HTERT RPE-1 (cell line): Measurements from ENCODE around the gene TCF3.
"Not testable (repeated sequence)": the region's sequence is repeated elsewhere in the genome, so short reads cannot be mapped to it uniquely, and the experiment has no call there.

Source experiments
- in situ Hi-C: fragments of 300-500 bp; cut with MboI; formaldehyde crosslinking; loops from 4 replicates; pipeline ENCODE4 v1.14.3; 2020; ENCODE audit warnings: low sequenced_read_pairs

TCF3 gene

DNA sequence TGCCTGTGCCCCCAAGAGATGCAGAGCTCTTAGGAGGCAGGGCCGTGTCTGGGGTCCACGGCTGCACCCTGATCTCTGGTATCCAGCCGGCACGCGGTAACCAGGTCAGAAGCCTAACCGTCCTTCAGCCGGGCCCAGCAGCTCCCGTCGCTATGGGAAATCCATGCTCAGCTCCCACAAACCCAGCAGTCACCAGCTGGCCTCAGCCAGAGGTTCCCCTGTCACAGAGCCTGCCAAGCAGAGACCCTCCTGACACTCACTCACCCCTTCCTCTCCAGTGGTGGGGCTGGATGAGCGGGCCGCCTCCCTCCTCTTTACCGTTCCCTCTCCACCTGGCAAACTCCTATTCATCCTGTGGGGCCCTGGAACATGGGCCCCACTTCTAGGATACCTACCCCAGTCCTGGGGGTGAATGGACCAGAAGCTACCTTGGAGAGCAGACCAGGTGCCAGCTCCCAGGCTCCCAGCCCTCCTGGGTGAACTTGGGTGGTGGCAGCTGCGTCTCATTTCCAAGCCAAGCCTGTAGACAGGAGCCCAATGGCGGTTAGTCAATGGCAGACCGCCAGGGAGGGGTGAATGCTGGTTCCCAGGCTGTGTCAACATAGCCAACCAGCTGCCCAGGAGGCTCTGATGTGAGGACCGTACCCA lies 21.4 kb upstream of the TCF3 start:
- in situ Hi-C loops: no loop called here

DNA sequence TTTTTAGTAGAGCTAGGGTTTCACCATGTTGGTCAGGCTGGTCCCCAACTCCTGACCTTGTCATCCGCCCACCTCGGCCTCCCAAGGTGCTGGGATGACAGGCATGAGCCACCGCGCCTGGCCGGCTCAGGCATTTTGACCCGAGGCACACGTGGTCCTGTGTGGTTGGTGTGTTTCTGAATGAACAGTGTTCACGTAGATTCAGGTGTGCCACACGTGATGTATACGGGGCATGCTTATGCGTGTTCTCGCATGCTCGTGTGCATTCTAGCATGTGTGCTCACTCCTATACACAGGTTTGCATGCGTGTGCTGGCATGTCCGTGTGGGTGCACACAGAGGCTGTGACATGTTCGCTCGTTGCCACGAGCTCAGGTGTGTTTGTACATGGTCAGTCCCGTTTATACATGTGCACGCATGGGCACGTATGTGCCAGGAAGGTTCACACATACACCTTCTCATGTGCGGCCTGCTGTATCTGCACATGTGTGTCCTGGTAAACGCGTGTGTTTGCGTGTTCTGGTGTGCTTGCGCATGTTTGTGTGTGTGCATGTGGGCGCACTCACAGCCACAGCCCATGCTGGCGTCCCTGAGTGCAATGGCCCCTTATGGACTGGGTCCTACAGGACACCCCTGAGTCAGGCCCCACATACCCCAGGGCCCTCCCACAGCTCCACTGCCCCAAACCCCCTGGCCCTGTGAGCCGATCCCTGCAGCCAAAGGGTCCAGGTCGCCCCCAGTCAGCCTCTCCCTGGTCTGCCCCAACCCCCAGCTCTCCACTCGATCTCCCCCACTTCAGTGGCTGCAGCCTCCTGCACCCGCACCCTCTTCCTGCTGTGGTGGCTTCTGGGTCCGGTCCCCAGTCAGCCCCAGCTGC lies 20.6 kb upstream of the TCF3 start:
- in situ Hi-C loops: no loop called here

DNA sequence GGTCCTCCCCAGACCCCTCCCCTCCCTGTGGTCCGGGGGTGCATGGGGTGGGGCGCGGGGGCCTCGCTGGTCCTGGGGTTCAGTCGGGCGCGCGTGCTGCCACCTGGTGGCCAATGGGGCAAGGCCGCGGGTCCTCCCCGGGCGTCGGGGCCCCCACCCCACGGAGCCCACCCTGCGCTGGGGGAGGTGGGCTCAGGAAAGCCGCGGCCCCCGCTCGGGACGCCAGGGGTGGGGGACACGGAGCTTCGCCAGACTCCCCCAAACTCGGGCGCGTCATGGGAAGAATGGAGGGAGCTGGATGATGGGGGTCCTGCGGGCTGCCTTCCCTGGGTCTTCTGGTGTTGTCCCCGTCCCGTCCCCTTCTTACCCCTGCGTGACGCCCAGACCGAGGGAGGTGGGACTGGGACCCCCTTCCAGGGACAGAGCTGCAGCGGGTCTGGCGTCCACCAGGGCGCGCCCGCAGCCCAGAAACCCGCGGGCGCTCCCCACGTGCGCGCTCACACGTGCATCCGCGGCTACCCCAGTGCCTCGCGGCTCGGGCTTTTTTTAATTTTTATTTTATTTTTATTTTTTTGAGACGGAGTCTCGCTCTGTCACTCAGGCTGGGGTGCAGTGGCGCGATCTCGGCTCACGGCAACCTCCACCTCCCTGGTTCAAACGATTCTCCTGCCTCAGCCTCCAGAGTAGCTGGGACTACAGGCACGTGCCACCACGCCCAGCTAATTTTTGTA lies 19.8 kb upstream of the TCF3 start:
- in situ Hi-C loops: no loop called here

DNA sequence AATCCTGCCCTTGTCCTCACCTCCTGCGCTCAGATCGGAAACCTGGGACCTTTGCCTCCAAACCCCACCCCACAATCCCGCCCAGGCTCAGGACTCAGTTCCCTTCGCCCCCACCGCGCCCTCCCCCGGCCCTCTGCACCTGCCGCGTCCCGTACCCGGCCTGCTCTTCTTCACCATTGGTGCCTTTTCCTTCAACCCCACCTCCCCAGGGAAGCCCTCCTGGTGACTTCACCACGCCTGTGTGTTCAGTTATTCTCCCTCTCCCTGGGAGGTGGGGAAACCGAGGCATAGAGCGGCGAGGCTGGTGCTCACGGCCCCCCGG lies 19.3 kb upstream of the TCF3 start:
- in situ Hi-C loops: no loop called here

DNA sequence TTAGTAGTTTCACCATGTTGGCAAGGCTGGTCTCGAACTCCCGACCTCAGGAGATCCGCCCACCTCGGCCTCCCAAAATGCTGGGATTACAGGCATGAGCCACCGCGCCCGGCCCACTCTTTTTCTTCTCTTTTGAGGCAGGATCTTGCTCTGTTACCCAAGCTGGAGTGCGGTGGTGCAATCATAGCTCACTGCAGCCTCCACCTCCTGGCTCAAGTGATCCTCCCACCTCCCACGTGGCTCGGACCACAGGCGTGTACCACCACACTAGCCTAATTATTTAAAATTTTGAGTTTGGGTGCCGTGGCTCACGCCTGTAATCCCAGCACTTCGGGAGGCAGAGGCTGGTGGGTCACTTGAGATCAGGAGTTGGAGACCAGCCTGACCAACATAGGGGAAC lies 18.3 kb upstream of the TCF3 start:
- in situ Hi-C loops: not testable (repeated sequence)

DNA sequence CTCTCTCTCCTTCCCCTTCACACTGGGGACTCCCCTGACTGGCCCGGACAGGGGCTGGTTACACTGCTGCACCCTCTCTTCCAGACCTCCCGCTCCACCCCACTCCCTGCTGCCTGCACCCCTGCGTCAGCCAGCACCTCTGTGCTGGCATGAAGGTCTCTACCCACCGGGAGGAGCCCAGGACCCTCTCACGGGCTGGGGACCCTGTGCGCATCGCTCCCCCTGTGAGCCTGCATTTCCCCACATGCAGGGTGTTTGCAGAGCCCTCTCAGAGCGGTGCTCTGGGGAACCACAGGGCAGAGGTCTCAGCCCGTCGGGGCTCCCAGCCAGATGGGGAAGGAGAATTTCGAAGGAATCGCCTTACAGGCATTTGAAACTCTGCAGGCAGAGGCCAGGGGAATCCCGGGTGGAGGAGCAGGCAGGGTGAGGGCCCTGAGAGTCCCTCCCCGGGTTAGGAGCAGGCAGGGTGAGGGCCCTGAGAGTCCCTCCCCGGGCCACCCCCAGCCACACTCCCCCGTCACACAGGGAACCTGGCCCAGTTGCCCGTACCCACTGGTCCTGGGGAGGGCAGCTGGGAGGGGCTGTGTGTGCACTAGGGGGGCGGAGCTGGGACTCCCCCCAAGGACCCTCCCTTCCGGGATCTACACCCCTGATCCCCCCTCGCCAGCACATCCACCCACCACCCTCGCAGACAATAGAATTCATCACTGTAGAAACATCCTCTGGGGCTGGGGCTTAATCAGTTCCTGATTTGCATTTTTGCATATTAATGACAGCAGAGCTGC lies 16.3 kb upstream of the TCF3 start:
- in situ Hi-C loops: no loop called here

DNA sequence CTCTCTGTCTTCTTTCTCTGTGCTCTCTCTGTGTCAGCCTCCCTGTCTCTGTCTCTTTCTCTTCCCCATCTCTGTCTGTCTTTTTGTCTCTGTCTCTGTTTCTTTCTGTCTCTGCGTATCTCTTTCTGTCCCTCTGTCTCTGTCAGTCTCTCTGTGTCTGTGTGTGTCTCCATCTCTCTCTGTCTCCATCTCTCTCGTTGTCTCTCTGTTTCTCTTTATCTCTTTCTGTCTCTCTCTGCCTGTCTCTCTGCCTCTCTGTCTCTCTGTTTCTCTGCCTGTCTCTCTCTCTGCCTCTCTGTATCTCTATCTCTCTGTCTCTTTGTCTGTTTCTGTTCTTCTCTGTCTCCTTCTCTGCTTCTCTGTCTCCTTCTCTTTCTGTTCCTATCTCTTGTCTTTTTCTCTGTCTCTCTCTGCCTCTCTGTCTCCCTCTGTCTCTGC lies 15.7 kb upstream of the TCF3 start:
- in situ Hi-C loops: no loop called here

DNA sequence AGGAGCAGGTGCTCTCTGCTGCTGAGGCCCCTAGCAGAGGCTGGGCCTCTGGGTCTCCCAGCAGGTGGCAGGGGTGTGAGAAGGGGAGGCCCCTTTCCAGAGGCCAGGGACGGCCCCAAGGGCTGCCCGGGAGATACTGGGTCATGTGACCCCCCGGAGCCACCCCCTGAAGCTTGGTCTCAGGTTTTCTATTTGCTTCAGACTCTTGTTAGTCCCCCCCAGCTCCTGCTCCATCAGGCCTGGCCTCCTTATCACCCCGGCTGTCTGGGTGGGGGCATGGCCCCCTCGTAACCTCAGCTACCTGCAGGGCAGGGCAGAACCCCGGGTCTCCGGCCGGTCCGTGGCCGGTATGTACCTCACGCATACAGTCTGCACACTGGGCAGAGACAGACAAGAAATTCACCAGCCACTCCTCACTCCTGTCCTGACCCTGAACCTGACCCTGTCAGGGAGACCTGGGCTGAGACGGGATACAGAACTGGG lies 13.2 kb upstream of the TCF3 start:
- in situ Hi-C loops: no loop called here

DNA sequence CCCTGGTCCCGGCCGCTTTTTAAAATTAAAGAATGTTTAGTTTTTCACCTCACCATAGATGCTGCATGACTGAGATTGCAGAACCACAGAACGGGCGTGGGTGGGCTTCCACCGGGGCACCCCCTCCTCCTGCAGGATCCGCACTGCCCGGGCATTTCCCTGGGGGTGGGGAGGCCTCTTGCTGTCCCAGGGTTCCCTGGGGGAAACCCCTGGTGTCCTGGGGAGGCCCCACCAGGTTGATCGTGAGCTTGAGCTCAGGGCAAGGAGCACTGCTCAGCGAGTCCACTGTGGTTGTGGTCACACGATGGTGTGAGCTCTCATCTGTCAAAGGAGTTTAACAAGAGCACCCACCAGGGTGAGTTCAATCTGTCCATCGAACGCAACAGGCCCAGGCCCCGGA lies 11.4 kb upstream of the TCF3 start:
- in situ Hi-C loops: no loop called here

DNA sequence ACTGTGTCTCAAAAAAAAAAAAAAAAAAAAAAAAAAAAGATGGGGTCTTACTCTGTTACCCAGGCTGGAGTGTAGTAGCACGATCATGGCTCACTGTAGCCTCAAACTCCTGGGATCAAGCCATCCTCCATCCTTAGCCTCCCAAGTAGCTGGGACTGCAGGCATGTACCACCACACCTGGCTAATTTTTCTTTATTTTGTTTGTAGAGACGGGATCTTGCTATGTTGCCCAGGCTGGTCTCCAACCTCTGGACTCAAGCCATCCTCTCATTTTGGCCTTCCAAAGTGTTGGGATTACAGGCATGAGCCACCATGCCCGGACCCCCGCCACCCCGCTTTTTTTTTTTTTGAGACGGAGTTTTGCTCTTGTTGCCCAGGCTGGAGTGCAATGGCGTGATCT lies 10.8 kb upstream of the TCF3 start:
- in situ Hi-C loops: not testable (repeated sequence)

DNA sequence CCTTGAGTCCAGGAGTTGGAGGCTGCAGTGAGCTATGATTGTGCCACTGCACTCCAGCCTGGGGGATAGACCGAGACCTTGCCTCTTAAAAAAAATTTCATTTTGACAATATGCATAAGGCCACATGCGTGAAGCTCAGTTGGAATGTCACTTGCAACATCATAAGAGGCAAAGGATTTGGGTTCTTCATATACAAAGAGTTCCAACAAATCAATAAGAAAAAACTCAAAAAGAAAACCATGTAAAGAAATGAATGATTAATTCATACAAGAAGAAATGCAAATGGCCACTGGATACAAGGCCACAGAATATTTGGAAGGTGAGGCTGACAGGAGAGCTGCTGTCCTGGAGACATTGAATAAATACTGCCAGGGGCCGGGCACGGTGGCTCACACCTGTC lies 9.6 kb upstream of the TCF3 start:
- in situ Hi-C loops: no loop called here

DNA sequence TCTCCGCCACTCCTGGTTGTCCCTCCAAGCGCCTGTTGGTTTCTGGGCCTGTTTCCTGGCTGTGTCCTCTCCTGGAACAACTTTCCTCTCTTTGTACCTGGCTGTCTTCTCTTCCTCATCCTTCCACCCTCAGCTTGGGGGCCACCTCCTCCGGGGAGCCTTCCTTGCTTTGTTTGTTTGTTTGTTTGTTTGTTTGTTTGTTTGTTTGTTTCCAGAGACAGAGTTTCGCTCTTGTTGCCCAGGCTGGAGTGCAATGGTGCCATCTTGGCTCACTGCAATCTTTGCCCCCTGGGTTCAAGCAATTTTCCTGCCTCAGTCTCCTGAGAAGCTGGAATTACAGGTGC lies 6.6 kb upstream of the TCF3 start:
- in situ Hi-C loops: no loop called here

DNA sequence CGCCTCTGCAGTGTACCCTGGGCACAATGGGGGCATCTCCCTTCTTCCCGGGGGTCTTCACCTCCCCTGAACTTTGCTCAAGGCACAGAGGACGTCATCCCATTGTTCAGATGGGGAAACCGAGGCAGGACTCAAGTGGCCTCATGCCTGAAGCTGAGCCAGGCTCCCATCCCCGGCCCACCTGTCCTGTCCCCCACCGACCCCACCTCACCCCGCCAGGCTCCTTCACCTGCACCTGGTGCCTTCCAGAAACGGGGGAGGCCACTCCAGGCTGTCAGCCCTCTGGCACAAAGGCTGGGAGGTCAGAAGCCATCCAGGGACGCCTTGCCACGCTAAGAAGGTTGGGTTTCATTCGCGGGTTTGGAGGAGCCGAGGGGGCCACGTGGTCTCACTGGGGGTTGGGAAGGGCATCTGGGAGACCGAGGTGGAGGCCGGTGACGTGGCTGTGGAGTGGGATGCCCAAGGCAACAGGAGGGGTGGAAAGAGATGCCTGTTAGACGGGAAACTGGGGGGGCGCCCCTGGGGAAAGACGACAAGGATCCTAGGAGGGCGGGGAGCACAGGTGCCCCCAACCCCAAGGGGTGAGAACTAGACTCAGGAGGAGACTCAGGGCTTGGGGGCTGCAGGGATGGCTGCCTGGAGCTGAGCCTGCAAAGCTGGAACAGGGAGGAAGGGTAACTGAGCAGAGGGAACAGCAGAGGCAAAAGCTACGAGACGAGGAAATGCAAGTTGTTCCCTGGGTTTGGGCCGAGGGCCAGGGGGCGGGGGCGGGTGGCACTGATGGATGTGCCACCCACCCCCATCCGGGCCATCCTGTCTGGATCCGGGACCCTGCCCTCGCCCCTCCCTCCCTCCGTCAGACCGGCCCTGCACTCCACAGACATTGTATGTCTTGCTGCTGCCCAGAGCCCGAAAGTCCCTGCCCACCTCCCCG lies 6.0 kb upstream of the TCF3 start:
- in situ Hi-C loops: no loop called here

DNA sequence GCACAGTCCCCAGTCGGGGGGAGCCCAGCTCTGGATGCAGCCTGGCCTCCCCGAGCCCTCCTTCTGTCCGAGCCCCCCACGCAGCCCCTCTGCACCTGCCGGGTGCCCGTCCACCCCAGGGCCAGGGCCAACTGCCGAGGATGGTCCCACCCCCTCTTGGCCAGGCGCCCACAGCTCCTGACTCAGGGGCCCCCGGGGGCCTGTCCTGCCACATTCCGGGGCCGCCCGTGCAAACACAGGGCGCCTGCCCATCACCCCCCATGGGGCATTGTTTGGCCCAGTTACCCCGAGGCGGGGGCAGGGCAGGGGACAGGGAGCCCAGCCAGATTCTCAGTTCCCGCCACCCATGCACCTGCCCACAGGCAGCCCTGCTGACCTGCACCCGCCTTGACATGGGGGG lies 5.3 kb upstream of the TCF3 start:
- in situ Hi-C loops: no loop called here

DNA sequence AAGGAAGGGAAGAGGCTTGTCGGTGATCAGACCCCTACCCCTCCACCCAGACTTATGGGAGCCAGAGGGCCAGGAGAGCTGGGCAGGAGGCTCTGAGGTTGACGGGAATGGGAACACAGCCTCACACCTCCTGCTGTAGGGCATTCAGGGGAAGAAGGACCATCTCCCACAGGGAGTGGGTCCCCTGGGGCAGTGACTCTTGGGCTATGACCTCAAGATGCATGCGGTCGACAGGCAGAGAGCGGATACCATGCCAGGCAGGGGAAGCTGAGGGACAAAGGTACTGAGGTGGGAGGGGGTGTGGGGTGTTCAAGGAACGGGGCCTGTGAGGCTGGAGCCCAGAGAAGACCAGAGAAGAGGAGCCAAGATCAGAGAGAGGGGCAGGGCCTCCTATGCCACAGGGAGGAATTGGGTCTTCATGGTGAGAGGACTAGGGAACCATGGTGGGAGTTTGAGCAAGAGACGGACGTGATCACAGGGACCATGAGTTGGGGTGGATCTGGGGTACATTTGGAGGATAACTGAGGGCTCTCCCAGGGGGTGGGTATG lies 4.6 kb upstream of the TCF3 start:
- in situ Hi-C loops: no loop called here

DNA sequence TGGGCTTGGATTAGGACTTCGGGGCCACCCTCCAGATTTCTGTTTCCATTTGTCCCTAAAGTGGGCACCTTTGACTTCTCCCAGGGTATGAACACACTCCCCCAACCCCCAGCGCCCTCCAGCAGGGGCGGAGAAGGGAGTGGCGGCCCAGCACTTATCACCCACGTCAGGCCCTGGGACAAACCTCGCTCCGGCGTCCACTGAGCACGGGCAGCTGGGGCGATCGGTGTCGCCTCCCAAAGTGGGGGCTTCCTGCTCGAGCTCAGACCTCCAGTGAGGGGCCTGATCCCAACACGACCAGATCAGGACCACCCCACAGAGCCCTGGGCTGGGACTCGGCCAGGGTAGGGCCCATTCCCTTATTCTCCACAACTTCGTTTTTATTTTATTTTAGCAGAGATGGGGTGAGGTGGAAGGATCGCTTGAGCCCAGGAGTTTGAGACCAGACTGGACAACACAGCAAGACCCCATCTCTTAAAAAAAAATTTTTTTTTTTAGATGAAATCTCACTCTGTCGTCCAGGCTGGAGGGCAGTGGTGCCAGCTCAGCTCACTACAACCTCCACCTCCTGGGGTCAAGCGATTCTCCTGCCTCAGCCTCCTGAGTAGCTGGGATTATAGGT lies 3.7 kb upstream of the TCF3 start:
- in situ Hi-C loops: no loop called here

DNA sequence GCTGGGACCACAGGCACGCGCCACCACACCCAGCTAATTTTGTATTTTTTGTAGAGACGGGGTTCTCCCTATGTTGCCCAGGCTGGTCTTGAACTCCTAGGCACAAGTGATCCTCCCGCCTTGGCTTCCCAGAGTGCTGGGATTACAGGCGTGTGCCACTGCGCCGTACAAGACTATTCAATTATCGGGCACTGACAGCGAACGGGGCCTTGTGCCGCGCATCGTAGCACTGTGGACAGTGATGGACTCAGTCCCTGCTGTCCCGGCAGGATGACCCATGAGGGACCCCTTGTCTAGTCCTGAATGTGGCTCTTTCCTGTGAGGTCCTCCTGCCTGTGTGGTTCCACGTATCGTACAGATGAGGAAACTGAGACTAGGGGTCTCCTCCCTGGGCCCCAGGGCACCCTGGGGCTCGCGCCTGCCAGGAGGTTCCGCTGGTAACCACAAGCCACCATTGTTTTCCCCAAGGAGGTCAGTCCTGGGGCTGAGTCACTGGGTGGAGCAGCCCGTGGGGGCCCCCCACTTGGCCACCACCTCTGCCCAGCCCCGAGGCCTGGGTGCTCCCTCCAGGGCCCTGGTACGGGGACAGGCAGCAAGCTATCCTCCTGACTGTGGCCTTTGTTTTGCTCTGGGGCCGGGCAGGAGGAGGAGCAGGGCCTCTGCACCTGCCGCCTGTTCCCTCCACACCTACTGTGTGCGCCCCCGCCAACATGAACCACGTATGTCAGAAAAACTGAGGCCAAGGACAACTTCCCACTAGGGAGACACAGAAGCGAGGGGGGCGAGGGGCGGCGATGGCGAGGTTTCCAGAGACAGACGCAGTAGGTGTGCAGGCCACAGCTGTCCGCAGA lies 2.9 kb upstream of the TCF3 start:
- in situ Hi-C loops: no loop called here

DNA sequence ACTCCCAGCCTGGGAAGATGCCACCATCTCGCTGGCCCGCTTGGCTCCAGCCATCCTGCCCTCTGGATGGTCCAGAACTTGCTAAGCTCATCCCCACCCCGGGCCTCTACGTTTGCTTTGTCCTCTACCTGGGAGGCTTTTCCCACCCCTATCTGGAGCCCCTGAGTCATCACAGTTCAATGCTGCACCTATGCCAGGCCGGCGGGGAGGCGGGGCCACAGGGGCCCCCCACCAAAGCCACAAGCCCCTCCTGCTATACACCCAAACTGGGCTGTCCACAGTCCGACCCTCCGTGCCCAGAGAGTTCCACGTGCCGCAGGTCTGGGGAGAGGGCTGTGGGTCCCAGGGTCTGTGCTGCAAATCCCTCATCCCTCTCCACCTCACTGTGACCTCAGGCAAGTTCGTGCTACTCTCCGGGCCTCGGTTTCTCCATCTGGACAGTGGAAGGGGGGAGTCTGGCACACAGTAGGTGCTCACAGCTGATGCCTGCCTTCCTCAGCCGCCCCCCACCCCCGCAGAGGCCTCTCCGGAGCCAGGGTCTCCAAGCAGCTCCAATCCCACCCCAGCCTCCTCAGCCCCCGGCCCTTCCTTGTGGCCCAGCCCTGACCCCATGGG lies 1.9 kb upstream of the TCF3 start:
- in situ Hi-C loops: no loop called here
